ENCODE measurements around the gene BTBD16. TPM values are rescaled to one million over a fixed set of nuclear protein-coding genes. Genes with fewer than 3 reads are reported as not detected.

BTBD16 gene
- total and polyA plus RNA-seq, 2 of the 4 experiments (the other 2 are of a cell fraction), result not detected

DNA sequence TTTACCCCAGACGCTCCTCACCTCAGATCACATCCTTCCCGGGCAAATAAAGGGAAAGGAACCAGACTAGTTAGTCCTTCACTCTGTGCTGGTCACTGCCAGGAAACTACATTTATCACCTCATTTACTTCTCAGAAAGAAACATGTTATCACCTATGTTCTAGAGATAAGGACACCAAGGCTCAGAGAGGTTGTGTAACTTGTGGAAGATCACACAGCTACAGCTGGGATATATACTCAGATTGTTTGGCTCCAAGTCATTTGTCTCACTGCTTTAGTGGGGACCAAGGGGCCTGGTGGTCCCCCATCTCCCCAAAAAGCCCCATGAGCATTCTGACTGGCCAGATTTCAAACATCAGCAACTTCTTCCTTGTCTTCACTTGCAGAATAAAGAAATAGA is 17.5 kb upstream of the BTBD16 start:
- Histone ChIP-seq H2BK5ac (ENCODE audit: low read depth, low read length, poor library complexity, severe bottlenecking) (no peak overlapping the region), H3K9me1 (ENCODE audit: insufficient read depth, low read length) (peaks cover 7% of the 10 kb centered on the region; the same call in 1 of the 2 replicates), H3K18ac (ENCODE audit: low read depth, low read length) (no peak overlapping the region), H3K4ac (ENCODE audit: low read depth, low read length) (no peak overlapping the region), H4K91ac (ENCODE audit: insufficient read depth, low read depth, low read length) (no peak overlapping the region), H4K8ac (ENCODE audit: low read depth in 2 of 2, low read length in 2 of 2) (no peak overlapping the region), H2AK9ac (replicated peaks; ENCODE audit: low read depth, low read length, poor library complexity) (no peak overlapping the region), H3K4me1 (ENCODE audit: control insufficient read depth, insufficient read depth, low read length) (peaks cover 3% of the 10 kb centered on the region; the same call in 1 of the 2 replicates), H3K27me3 (ENCODE audit: control insufficient read depth, insufficient read depth, low read length) (no peaks in the 10 kb centered on the region), H2AK5ac (ENCODE audit: low read depth, low read length) (no peak overlapping the region), H3K56ac (ENCODE audit: extremely low read depth, insufficient read depth, low read length) (no peak overlapping the region), H2BK15ac (ENCODE audit: low read depth, low read length) (no peak overlapping the region), H2BK20ac (ENCODE audit: low read depth, low read length) (no peak overlapping the region), H3K14ac (replicated peaks; ENCODE audit: low read depth, low read length) (no peak overlapping the region), H3K23ac (ENCODE audit: low read depth, low read length) (no peak overlapping the region), H3K36me3 (ENCODE audit: control insufficient read depth, insufficient read depth, low read length) (no peaks in the 10 kb centered on the region; the same call in 1 of the 2 replicates), H3K4me2 (ENCODE audit: low read depth, low read length) (no peak overlapping the region), H3K9ac (ENCODE audit: low read depth, low read length) (no peak overlapping the region), H2AFZ (replicated peaks; ENCODE audit: low read length, poor library complexity) (no peak overlapping the region), H3K9me3 (ENCODE audit: control insufficient read depth, insufficient read depth, low read length) (no peaks in the 10 kb centered on the region), H2BK120ac (ENCODE audit: low read depth, low read length) (no peak overlapping the region), H4K5ac (ENCODE audit: low read depth, low read length) (no peak overlapping the region), H3K79me1 (ENCODE audit: low read depth in 1 of 2, low read length in 2 of 2) (no peaks in the 10 kb centered on the region), H3K4me3 (ENCODE audit: insufficient read depth, low read depth, low read length) (no peak overlapping the region), H4K20me1 (ENCODE audit: insufficient read depth, low read length) (no peaks in the 10 kb centered on the region), H3K27ac (ENCODE audit: insufficient read depth, low read length) (no peak overlapping the region)
- in situ Hi-C loops (cut with MboI; ENCODE audit: low sequenced_read_pairs) (no loop called here), dilution Hi-C loops (cut with HindIII; ENCODE audit: low sequenced_read_pairs, unreplicated experiment) (no loop called here), intact Hi-C loops (cut with micrococcal nuclease) (no loop called here)
- CTCF ChIA-PET, result no interaction called here
- DNase-seq (no peak), ATAC-seq (ENCODE audit: low read depth) (no peak)
- WGBS, 2 experiments (ENCODE audit: extremely low coverage in 2 of 2, insufficient read length in 1 of 2), result no CpG with 5 or more reads among the region's 2 CpGs
- BruUV-seq (replicated peaks), result no TSS peak
- POLR2A ChIA-PET (ENCODE audit: unreplicated experiment), result no interaction called here
- no peak for TF ChIP-seq SMC3 (IDR thresholded peaks at IDR 0.05; ENCODE audit: low read depth, low read length)
- no peak for TF ChIP-seq MXI1 (IDR thresholded peaks at IDR 0.05; ENCODE audit: borderline replicate concordance, low read depth, low read length)
- no peak for TF ChIP-seq NFE2L2 (IDR thresholded peaks at IDR 0.05; ENCODE audit: low read depth, low read length)
- no peak for TF ChIP-seq RAD21 (IDR thresholded peaks at IDR 0.05; ENCODE audit: low read length)
- TF ChIP-seq, protein P1, sequence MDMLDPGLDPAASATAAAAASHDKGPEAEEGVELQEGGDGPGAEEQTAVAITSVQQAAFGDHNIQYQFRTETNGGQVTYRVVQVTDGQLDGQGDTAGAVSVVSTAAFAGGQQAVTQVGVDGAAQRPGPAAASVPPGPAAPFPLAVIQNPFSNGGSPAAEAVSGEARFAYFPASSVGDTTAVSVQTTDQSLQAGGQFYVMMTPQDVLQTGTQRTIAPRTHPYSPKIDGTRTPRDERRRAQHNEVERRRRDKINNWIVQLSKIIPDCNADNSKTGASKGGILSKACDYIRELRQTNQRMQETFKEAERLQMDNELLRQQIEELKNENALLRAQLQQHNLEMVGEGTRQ (IDR thresholded peaks at IDR 0.05; ENCODE audit: low read depth, low read length), result no peak

Measured in IMR-90 (cell line).